ENCODE data around the gene GUCA1C.

- TF ChIP-seq POLR2A (IDR thresholded peaks at IDR 0.05) = no peak
- no peak for TF ChIP-seq CTCF (IDR thresholded peaks at IDR 0.05)
Measured at GRCh38 chr3:108983051-108983450, 29.4 kb upstream of the GUCA1C start.
